Sigmoid colon (tissue), 7 donors: ENCODE results near the gene DACH1. TPM values are rescaled to one million over a fixed set of nuclear protein-coding genes. Genes with fewer than 3 reads are reported as not detected.
"Not testable (repeated sequence)": the region's sequence is repeated elsewhere in the genome, so short reads cannot be mapped to it uniquely, and the experiment has no call there.

Experiments used
- DNase-seq: peaks from one replicate; pipeline ENCODE4 v3.0.0-alpha.2; 2019
- H3K27ac ChIP-seq, 4 donors: fragments of 200-600 bp; sonication (generic); one replicate each; pipeline ENCODE4 v1.5.1; 2016 to 2019; ENCODE audit warnings: mild to moderate bottlenecking in 1 of 4
- H3K27me3 ChIP-seq, 3 donors: fragments of 200-600 bp; sonication (generic); one replicate each; pipeline ENCODE4 v1.5.1; 2019; ENCODE audit warnings: mild to moderate bottlenecking in 1 of 3
- H3K36me3 ChIP-seq, 4 donors: fragments of 200-600 bp; sonication (generic); one replicate each; pipeline ENCODE4 v1.5.1; 2016 to 2019
- H3K4me1 ChIP-seq, 4 donors: fragments of 200-600 bp; sonication (generic); one replicate each; pipeline ENCODE4 v1.5.1; 2017 to 2019
- H3K4me3 ChIP-seq, 4 donors: fragments of 200-600 bp; sonication (generic); one replicate each; pipeline ENCODE4 v1.5.1; 2017 to 2019; ENCODE audit warnings: mild to moderate bottlenecking in 2 of 4, moderate library complexity in 1 of 4
- H3K9me3 ChIP-seq, 4 donors: fragments of 200-600 bp in 3 of 4; sonication (generic) in 3 of 4; one replicate each; pipeline versions ENCODE4 v1.5.1 to v1.6.1; 2013 to 2019
- CTCF ChIP-seq, 4 experiments: fragments of 450-650 bp in 3 of 4; fragments of 200-600 bp in 1 of 4; IDR thresholded peaks; one replicate each; pipeline ENCODE4 v1.5.1; 2016 to 2019; ENCODE audit warnings: antibody characterized with exemption in 4 of 4, mild to moderate bottlenecking in 3 of 4, moderate library complexity in 2 of 4
- EP300 ChIP-seq, 4 donors: sonication (generic); formaldehyde crosslinking; IDR thresholded peaks; one replicate each; pipeline ENCODE4 v1.6.1; 2017; ENCODE audit warnings: antibody characterized with exemption in 4 of 4
- POLR2A ChIP-seq, 2 donors: fragments of 450-650 bp; IDR thresholded peaks; one replicate each; pipeline ENCODE4 v1.6.1; 2016; ENCODE audit warnings: antibody characterized with exemption in 2 of 2, mild to moderate bottlenecking in 2 of 2, moderate library complexity in 2 of 2
- POLR2AphosphoS5 ChIP-seq, 4 donors: sonication (generic); formaldehyde crosslinking; IDR thresholded peaks; one replicate each; pipeline ENCODE4 v1.6.1; 2017; ENCODE audit warnings: antibody characterized with exemption in 4 of 4
- WGBS, 2 donors: extraction: QIAGEN DNeasy Blood & Tissue Kit; methylation state at CpG; one replicate each; pipeline ENCODE4 v1.1.7; 2013; 5-methylcytosine and 5-hydroxymethylcytosine counted together
- intact Hi-C: fragments of 100-400 bp; cut with DNase I; formaldehyde crosslinking; loops from one replicate; pipeline ENCODE4 v1.15.1; 2023
- polyA plus RNA-seq, 3 donors: library from polyadenylated mRNA; stranded (reverse); fragments of 200-250 nt; gene quantifications; one replicate each; pipeline ENCODE4 v1.2.3, GENCODE V29; 2013
- total RNA-seq, 4 donors: library from RNA; depleted of rRNA; stranded (reverse); fragments of >200 nt; gene quantifications; one replicate each; pipeline ENCODE4 v1.1.0, GENCODE V29; 2016
- donor health status: healthy with polysubstance abuse.
- donor health status: Bipolar disorder and iron deficiency.
- donor health status: healthy.

DACH1 gene
- total and polyA plus RNA-seq, 7 donors: 0.49 to 1.9 (median 1.6) TPM

GRCh38 chr13:71852736-71853135 is 14.3 kb downstream of the DACH1 start:
- Histone ChIP-seq H3K27ac (no peak overlapping the region), H3K4me3 (no peak overlapping the region), H3K9me3 (no peaks in the 10 kb centered on the region), H3K36me3 (no peaks in the 10 kb centered on the region), H3K4me1 (no peaks in the 10 kb centered on the region), H3K27me3 (no peaks in the 10 kb centered on the region)
- TF ChIP-seq POLR2AphosphoS5 (IDR thresholded peaks at IDR 0.05) (no peak), POLR2A (IDR thresholded peaks at IDR 0.05) (no peak), CTCF (IDR thresholded peaks at IDR 0.05) (no peak), EP300 (IDR thresholded peaks at IDR 0.05) (no peak)
- DNase-seq: no peak
- whole genome bisulfite sequencing, 2 donors: 86 to 90% methylated on average over 2 of the region's 2 CpGs
- intact Hi-C loops: no loop called here

- Histone ChIP-seq H3K9me3 (no peaks in the 10 kb centered on the region), H3K36me3 (no peaks in the 10 kb centered on the region), H3K27ac (no peak overlapping the region), H3K4me3 (no peak overlapping the region), H3K4me1 (no peaks in the 10 kb centered on the region), H3K27me3 (no peaks in the 10 kb centered on the region)
- DNase-seq: no peak
- 90 to 93% methylated on average over 9 of the region's 9 CpGs for WGBS, 2 donors
- intact Hi-C loops: no loop called here
- no peak for TF ChIP-seq EP300 (IDR thresholded peaks at IDR 0.05)
Measured at GRCh38 chr13:71851498-71852409, 15.2 kb downstream of the DACH1 start.

- Histone ChIP-seq H3K4me3 (no peak overlapping the region), H3K27me3 (no peaks in the 10 kb centered on the region), H3K36me3 (no peaks in the 10 kb centered on the region), H3K27ac (no peak overlapping the region), H3K9me3 (no peaks in the 10 kb centered on the region), H3K4me1 (no peaks in the 10 kb centered on the region)
- WGBS, 2 donors: 24 to 70% methylated on average over 3 of the region's 3 CpGs
- no peak for DNase-seq
- TF ChIP-seq EP300 (IDR thresholded peaks at IDR 0.05) (no peak), POLR2AphosphoS5 (IDR thresholded peaks at IDR 0.05) (no peak), POLR2A (IDR thresholded peaks at IDR 0.05) (no peak), CTCF (IDR thresholded peaks at IDR 0.05) (no peak)
- intact Hi-C loops: no loop called here
Measured at GRCh38 chr13:71842003-71842402, 25.0 kb downstream of the DACH1 start.

- 60 to 65% methylated on average over 2 of the region's 2 CpGs for WGBS, 2 donors
Measured at GRCh38 chr13:71838842-71839241, 28.2 kb downstream of the DACH1 start.

DNA sequence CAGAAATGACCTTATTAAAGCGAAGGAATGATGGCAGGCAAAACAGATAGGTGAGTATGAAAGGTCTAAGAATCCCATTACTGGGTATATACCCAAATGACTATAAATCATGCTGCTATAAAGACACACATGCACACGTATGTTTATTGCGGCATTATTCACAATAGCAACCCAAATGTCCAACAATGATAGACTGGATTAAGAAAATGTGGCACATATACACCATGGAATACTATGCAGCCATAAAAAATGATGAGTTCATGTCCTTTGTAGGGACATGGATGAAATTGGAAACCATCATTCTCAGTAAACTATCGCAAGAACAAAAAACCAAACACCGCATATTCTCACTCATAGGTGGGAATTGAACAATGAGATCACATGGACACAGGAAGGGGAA is 29.4 kb downstream of the DACH1 start:
- H3K4me3 ChIP-seq, H3K27ac ChIP-seq, H3K9me3 ChIP-seq, DNase-seq, H3K27me3 ChIP-seq, H3K36me3 ChIP-seq, H3K4me1 ChIP-seq, intact Hi-C loops: not testable (repeated sequence)
- WGBS, 2 donors: 94 to 97% methylated on average over 3 of the region's 5 CpGs

More at GRCh38 chr13:71838842-71839241, 28.2 kb downstream of the DACH1 start:
- H3K36me3 ChIP-seq: no peaks in the 10 kb centered on the region
- TF ChIP-seq CTCF (IDR thresholded peaks at IDR 0.05) (no peak), EP300 (IDR thresholded peaks at IDR 0.05) (no peak), POLR2AphosphoS5 (IDR thresholded peaks at IDR 0.05) (no peak), POLR2A (IDR thresholded peaks at IDR 0.05) (no peak)
- intact Hi-C loops: no loop called here
- no peak for DNase-seq
- H3K27ac ChIP-seq: no peak overlapping the region
- H3K4me3 ChIP-seq: no peak overlapping the region
- no peaks in the 10 kb centered on the region for H3K4me1 ChIP-seq
- no peaks in the 10 kb centered on the region for H3K9me3 ChIP-seq
- no peaks in the 10 kb centered on the region for H3K27me3 ChIP-seq
